Neural cell (in vitro differentiated cells): ENCODE results near the gene CYP21A2.

Source experiments
- EP300 ChIP-seq: fragments of 450-650 bp; conservative IDR thresholded peaks from 2 replicates; pipeline ENCODE4 v1.6.1; 2014; ENCODE audit warnings: antibody characterized with exemption, mild to moderate bottlenecking, moderate library complexity; ENCODE audit not compliant: poor library complexity, severe bottlenecking
- EZH2 ChIP-seq: fragments of 200-600, 300-800 bp; shearing (Covaris generic), sonication (generic); IDR thresholded peaks from 2 replicates; pipeline ENCODE4 v1.6.1; 2014; ENCODE audit warnings: antibody characterized with exemption, low read length, borderline replicate concordance, mild to moderate bottlenecking; ENCODE audit not compliant: insufficient read depth, poor library complexity, severe bottlenecking
- MXI1 ChIP-seq: fragments of 450-650 bp; conservative IDR thresholded peaks from 2 replicates; pipeline ENCODE4 v1.6.1; 2014; ENCODE audit warnings: antibody characterized with exemption, mild to moderate bottlenecking; ENCODE audit not compliant: poor library complexity, severe bottlenecking
- POLR2AphosphoS5 ChIP-seq: IDR thresholded peaks from 2 replicates; pipeline ENCODE4 v1.6.1; 2012
- RAD21 ChIP-seq: fragments of 450-650 bp; conservative IDR thresholded peaks from 2 replicates; pipeline ENCODE4 v1.6.1; 2014; ENCODE audit warnings: antibody characterized with exemption, mild to moderate bottlenecking, moderate library complexity
- SMC3 ChIP-seq: fragments of 450-650 bp; conservative IDR thresholded peaks from 2 replicates; pipeline ENCODE4 v1.6.1; 2014; ENCODE audit warnings: antibody characterized with exemption, mild to moderate bottlenecking, moderate library complexity; ENCODE audit not compliant: poor library complexity
- TAF1 ChIP-seq: IDR thresholded peaks from 2 replicates; pipeline ENCODE4 v1.6.1; 2012; ENCODE audit warnings: low read depth
- TF ChIP-seq, protein P1 (sequence below): fragments of 450-650 bp; IDR thresholded peaks from 2 replicates; pipeline ENCODE4 v1.5.1; 2014; ENCODE audit warnings: antibody characterized with exemption, mild to moderate bottlenecking, moderate library complexity; ENCODE audit not compliant: poor library complexity, severe bottlenecking
- TF ChIP-seq, protein P2 (sequence below): IDR thresholded peaks from 2 replicates; pipeline ENCODE4 v1.6.1; 2012; ENCODE audit warnings: borderline replicate concordance

DNA sequence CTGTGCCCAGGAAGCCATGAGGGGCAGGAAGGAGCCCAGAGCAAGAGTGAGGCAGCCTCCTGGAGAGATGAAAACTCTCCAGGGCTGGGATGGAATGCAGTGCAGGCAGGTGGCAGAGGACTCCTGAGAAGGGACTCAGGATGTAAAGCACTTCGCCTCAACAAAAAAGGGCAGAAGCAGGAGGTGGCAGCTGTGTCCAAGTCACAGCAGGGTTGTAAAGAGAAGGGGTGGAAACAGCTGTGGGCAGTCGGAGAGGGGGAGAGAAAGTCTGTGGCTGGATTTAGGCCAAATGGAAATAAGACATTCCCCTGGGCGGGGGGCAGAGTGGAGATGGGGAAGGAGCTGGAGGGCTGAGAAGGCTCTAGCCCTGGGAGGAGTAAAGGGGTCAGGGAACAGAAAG lies 34.9 kb downstream of the CYP21A2 start:
- TF ChIP-seq, protein P1, sequence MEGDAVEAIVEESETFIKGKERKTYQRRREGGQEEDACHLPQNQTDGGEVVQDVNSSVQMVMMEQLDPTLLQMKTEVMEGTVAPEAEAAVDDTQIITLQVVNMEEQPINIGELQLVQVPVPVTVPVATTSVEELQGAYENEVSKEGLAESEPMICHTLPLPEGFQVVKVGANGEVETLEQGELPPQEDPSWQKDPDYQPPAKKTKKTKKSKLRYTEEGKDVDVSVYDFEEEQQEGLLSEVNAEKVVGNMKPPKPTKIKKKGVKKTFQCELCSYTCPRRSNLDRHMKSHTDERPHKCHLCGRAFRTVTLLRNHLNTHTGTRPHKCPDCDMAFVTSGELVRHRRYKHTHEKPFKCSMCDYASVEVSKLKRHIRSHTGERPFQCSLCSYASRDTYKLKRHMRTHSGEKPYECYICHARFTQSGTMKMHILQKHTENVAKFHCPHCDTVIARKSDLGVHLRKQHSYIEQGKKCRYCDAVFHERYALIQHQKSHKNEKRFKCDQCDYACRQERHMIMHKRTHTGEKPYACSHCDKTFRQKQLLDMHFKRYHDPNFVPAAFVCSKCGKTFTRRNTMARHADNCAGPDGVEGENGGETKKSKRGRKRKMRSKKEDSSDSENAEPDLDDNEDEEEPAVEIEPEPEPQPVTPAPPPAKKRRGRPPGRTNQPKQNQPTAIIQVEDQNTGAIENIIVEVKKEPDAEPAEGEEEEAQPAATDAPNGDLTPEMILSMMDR: no peak
- TF ChIP-seq EP300 (no peak), EZH2 (no peak), POLR2AphosphoS5 (no peak), SMC3 (no peak), TAF1 (no peak), RAD21 (no peak), MXI1 (no peak)
- TF ChIP-seq, protein P2, sequence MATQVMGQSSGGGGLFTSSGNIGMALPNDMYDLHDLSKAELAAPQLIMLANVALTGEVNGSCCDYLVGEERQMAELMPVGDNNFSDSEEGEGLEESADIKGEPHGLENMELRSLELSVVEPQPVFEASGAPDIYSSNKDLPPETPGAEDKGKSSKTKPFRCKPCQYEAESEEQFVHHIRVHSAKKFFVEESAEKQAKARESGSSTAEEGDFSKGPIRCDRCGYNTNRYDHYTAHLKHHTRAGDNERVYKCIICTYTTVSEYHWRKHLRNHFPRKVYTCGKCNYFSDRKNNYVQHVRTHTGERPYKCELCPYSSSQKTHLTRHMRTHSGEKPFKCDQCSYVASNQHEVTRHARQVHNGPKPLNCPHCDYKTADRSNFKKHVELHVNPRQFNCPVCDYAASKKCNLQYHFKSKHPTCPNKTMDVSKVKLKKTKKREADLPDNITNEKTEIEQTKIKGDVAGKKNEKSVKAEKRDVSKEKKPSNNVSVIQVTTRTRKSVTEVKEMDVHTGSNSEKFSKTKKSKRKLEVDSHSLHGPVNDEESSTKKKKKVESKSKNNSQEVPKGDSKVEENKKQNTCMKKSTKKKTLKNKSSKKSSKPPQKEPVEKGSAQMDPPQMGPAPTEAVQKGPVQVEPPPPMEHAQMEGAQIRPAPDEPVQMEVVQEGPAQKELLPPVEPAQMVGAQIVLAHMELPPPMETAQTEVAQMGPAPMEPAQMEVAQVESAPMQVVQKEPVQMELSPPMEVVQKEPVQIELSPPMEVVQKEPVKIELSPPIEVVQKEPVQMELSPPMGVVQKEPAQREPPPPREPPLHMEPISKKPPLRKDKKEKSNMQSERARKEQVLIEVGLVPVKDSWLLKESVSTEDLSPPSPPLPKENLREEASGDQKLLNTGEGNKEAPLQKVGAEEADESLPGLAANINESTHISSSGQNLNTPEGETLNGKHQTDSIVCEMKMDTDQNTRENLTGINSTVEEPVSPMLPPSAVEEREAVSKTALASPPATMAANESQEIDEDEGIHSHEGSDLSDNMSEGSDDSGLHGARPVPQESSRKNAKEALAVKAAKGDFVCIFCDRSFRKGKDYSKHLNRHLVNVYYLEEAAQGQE: no peak
